DOHH2 (cell line): ENCODE results near the gene OAS2.
A peak's percentile ranks its signal among the peaks of the same experiment; 100 is the strongest.

Experiments
- H3F3A ChIP-seq: fragments of 200-600 bp; sonication (generic), shearing (Covaris generic); 2 replicates; pipeline ENCODE4 v1.6.0; 2016; ENCODE audit warnings: antibody characterized with exemption, mild to moderate bottlenecking; ENCODE audit not compliant: control insufficient read depth, insufficient read depth
- H3K27ac ChIP-seq: fragments of 200-600 bp; sonication (generic); 2 replicates; pipeline ENCODE4 v1.5.1; 2014; ENCODE audit warnings: low read depth, mild to moderate bottlenecking, low read length, moderate library complexity
- H3K27me3 ChIP-seq: fragments of 200-600 bp; sonication (generic); 2 replicates; pipeline ENCODE4 v1.6.1; 2014; ENCODE audit warnings: mild to moderate bottlenecking, low read length, mixed read lengths; ENCODE audit not compliant: control insufficient read depth
- H3K36me3 ChIP-seq: fragments of 200-600 bp; sonication (generic); 2 replicates; pipeline ENCODE4 v1.6.1; 2014; ENCODE audit warnings: mild to moderate bottlenecking, low read length, moderate library complexity, mixed read lengths; ENCODE audit not compliant: control insufficient read depth
- H3K4me1 ChIP-seq: fragments of 200-600 bp; sonication (generic); 2 replicates; pipeline ENCODE4 v1.6.1; 2014; ENCODE audit warnings: mild to moderate bottlenecking, low read length, mixed read lengths; ENCODE audit not compliant: control insufficient read depth
- H3K4me2 ChIP-seq: fragments of 200-600 bp; sonication (generic); 2 replicates; pipeline ENCODE4 v1.6.0; 2014; ENCODE audit warnings: mild to moderate bottlenecking, low read length, moderate library complexity
- H3K4me3 ChIP-seq: fragments of 200-600 bp; sonication (generic); 2 replicates; pipeline ENCODE4 v1.5.1; 2014; ENCODE audit warnings: mild to moderate bottlenecking, low read length, mixed read lengths
- H3K79me2 ChIP-seq: fragments of 200-600 bp; sonication (generic); 2 replicates; pipeline ENCODE4 v1.6.1; 2014; ENCODE audit warnings: mild to moderate bottlenecking, low read length, mixed read lengths; ENCODE audit not compliant: control insufficient read depth
- H3K9me2 ChIP-seq: fragments of 200-600 bp; sonication (generic); replicated peaks from 2 replicates; pipeline ENCODE4 v1.6.1; 2014; ENCODE audit warnings: mild to moderate bottlenecking, low read length, mixed read lengths; ENCODE audit not compliant: control insufficient read depth
- H3K9me3 ChIP-seq: fragments of 200-600 bp; sonication (generic); 2 replicates; pipeline ENCODE4 v1.6.1; 2014; ENCODE audit warnings: antibody characterized with exemption, low read length, mixed read lengths; ENCODE audit not compliant: control insufficient read depth, insufficient read depth
- H4K20me1 ChIP-seq: fragments of 200-600 bp; sonication (generic); 2 replicates; pipeline ENCODE4 v1.6.0; 2014; ENCODE audit warnings: low read depth, mild to moderate bottlenecking, antibody characterized with exemption, low read length, moderate library complexity; ENCODE audit not compliant: control insufficient read depth, insufficient read depth
- CTCF ChIP-seq: fragments of 200-600 bp; sonication (generic); IDR thresholded peaks from one replicate; pipeline ENCODE4 v1.5.1; 2014; ENCODE audit warnings: antibody characterized with exemption, mild to moderate bottlenecking, low read depth, low read length; ENCODE audit not compliant: poor library complexity, severe bottlenecking
- EZH2phosphoT487 ChIP-seq: fragments of 200-600 bp; sonication (generic); IDR thresholded peaks from 2 replicates; pipeline ENCODE4 v1.6.1; 2017; ENCODE audit warnings: borderline replicate concordance, mild to moderate bottlenecking, antibody characterized with exemption, low read length, moderate library complexity, mixed read lengths

OAS2 gene

GRCh38 chr12:112995008-112995407 is 16.7 kb downstream of the OAS2 start:
- H4K20me1 ChIP-seq = no peaks in the 10 kb centered on the region
- no peaks in the 10 kb centered on the region for H3K9me2 ChIP-seq
- H3K27ac ChIP-seq = no peak overlapping the region
- no peak overlapping the region for H3K4me2 ChIP-seq
- H3K4me3 ChIP-seq = no peak overlapping the region
- H3F3A ChIP-seq = peaks cover 5% of the 10 kb centered on the region
- peaks cover 3% of the 10 kb centered on the region; the same call in 1 of the 2 replicates for H3K9me3 ChIP-seq
- peaks cover 40% of the 10 kb centered on the region for H3K4me1 ChIP-seq
- no peak for TF ChIP-seq EZH2phosphoT487
- no peak for TF ChIP-seq CTCF
- H3K27me3 ChIP-seq = no peaks in the 10 kb centered on the region
- peaks cover 17% of the 10 kb centered on the region for H3K36me3 ChIP-seq
- no peaks in the 10 kb centered on the region for H3K79me2 ChIP-seq

GRCh38 chr12:112996501-112996900 is 18.2 kb downstream of the OAS2 start:
- H4K20me1 ChIP-seq = no peaks in the 10 kb centered on the region
- H3K27ac ChIP-seq = no peak overlapping the region
- no peaks in the 10 kb centered on the region for H3K27me3 ChIP-seq
- peaks cover 5% of the 10 kb centered on the region for H3F3A ChIP-seq
- peaks cover 50% of the 10 kb centered on the region for H3K4me1 ChIP-seq
- no peaks in the 10 kb centered on the region for H3K79me2 ChIP-seq
- no peak overlapping the region for H3K4me2 ChIP-seq
- peaks cover 3% of the 10 kb centered on the region; the same call in 1 of the 2 replicates for H3K9me3 ChIP-seq
- no peak for TF ChIP-seq EZH2phosphoT487
- TF ChIP-seq CTCF = no peak
- H3K9me2 ChIP-seq = no peaks in the 10 kb centered on the region
- no peak overlapping the region for H3K4me3 ChIP-seq
- peaks cover 17% of the 10 kb centered on the region for H3K36me3 ChIP-seq

GRCh38 chr12:112997506-112997905 is 19.2 kb downstream of the OAS2 start:
- no peaks in the 10 kb centered on the region for H3K79me2 ChIP-seq
- H3K4me3 ChIP-seq = peak overlapping the region; percentile 54
- peaks cover 2% of the 10 kb centered on the region; the same call in 1 of the 2 replicates for H3K9me3 ChIP-seq
- no peaks in the 10 kb centered on the region for H4K20me1 ChIP-seq
- peaks cover 17% of the 10 kb centered on the region for H3K36me3 ChIP-seq
- H3K27me3 ChIP-seq = no peaks in the 10 kb centered on the region
- H3K9me2 ChIP-seq = no peaks in the 10 kb centered on the region
- peak overlapping the region; percentile 60 for H3K4me2 ChIP-seq
- peaks cover 5% of the 10 kb centered on the region for H3F3A ChIP-seq
- peaks cover 50% of the 10 kb centered on the region for H3K4me1 ChIP-seq
- peak overlapping the region; percentile 84 for H3K27ac ChIP-seq
- TF ChIP-seq CTCF (no peak), EZH2phosphoT487 (no peak)
